ENCODE data around the gene NLRP14.

Gene NLRP14

GRCh38 chr11:7021318-7021717 lies 1.0 kb downstream of the NLRP14 start:
- no peak for DNase-seq (ENCODE audit: low read depth)
- no peak overlapping the region for H3K4me3 ChIP-seq (ENCODE audit: low read length)
- no peak for TF ChIP-seq CTCF (conservative IDR thresholded peaks at IDR 0.05; ENCODE audit: low read length)

- no peak for DNase-seq (ENCODE audit: low read depth)
- no peak overlapping the region for H3K4me3 ChIP-seq (ENCODE audit: low read length)
- TF ChIP-seq CTCF (conservative IDR thresholded peaks at IDR 0.05; ENCODE audit: low read length), result no peak
Measured at GRCh38 chr11:7028141-7028540, 7.9 kb downstream of the NLRP14 start.

GRCh38 chr11:7030836-7031235 lies 10.6 kb downstream of the NLRP14 start:
- no peak for TF ChIP-seq CTCF (conservative IDR thresholded peaks at IDR 0.05; ENCODE audit: low read length)
- no peak overlapping the region for H3K4me3 ChIP-seq (ENCODE audit: low read length)
- no peak for DNase-seq (ENCODE audit: low read depth)

GRCh38 chr11:7031471-7031871 lies 11.2 kb downstream of the NLRP14 start:
- no peak for TF ChIP-seq CTCF (conservative IDR thresholded peaks at IDR 0.05; ENCODE audit: low read length)
- H3K4me3 ChIP-seq (ENCODE audit: low read length), result no peak overlapping the region
- no peak for DNase-seq (ENCODE audit: low read depth)

- no peak for TF ChIP-seq CTCF (conservative IDR thresholded peaks at IDR 0.05; ENCODE audit: low read length)
- no peak overlapping the region for H3K4me3 ChIP-seq (ENCODE audit: low read length)
- DNase-seq (ENCODE audit: low read depth), result no peak
Measured at GRCh38 chr11:7032692-7033091, 12.4 kb downstream of the NLRP14 start.

GRCh38 chr11:7034019-7034418 lies 13.7 kb downstream of the NLRP14 start:
- no peak for TF ChIP-seq CTCF (conservative IDR thresholded peaks at IDR 0.05; ENCODE audit: low read length)

GRCh38 chr11:7046474-7047175 lies 26.3 kb downstream of the NLRP14 start:
- DNase-seq (ENCODE audit: low read depth), result peak; percentile 42
- no peak for TF ChIP-seq CTCF (conservative IDR thresholded peaks at IDR 0.05; ENCODE audit: low read length)
- H3K4me3 ChIP-seq (ENCODE audit: low read length), result no peak overlapping the region

More at GRCh38 chr11:7034019-7034418, 13.7 kb downstream of the NLRP14 start:
- no peak for DNase-seq (ENCODE audit: low read depth)
- no peak overlapping the region for H3K4me3 ChIP-seq (ENCODE audit: low read length)

Measured in AG10803 (cell line).